ENCODE measurements around the gene GLCE. TPM values are rescaled to one million over a fixed set of nuclear protein-coding genes. Genes with fewer than 3 reads are reported as not detected.

Gene GLCE
- total and polyA plus RNA-seq, 9 of the 15 experiments (the other 6 are each of a cell fraction or from before 2014, with no cell fraction given), result 4.6 to 12.3 (median 10.6) TPM

- TF ChIP-seq ZNF277 (CRISPR knock-in tag; IDR thresholded peaks at IDR 0.05; ENCODE audit: borderline replicate concordance) (no peak), SOX6 (IDR thresholded peaks at IDR 0.05) (peak; percentile 53), CREB5 (CRISPR knock-in tag; IDR thresholded peaks at IDR 0.05) (no peak), SMARCE1 (IDR thresholded peaks at IDR 0.05) (peak; percentile 47; the same call in 1 of the 2 replicates), HDAC2 (IDR thresholded peaks at IDR 0.05) (peak; percentile 32; the same call in 1 of the 2 replicates), FOSL1 (tag; conservative IDR thresholded peaks at IDR 0.05) (peak; percentile 67), ZBTB17 (CRISPR knock-in tag; IDR thresholded peaks at IDR 0.05) (no peak), CTBP1 (IDR thresholded peaks at IDR 0.05; ENCODE audit: borderline replicate concordance) (peak; percentile 55), ZNF384 (IDR thresholded peaks at IDR 0.05; ENCODE audit: low read depth, low read length) (no peak), ZNF609 (CRISPR knock-in tag; IDR thresholded peaks at IDR 0.05; ENCODE audit: borderline replicate concordance) (no peak), ATF4 (CRISPR knock-in tag; IDR thresholded peaks at IDR 0.05) (peak; percentile 93), ARNT (IDR thresholded peaks at IDR 0.05) (peak in 1 of 2 experiments; percentile 67; a peak in 1 of 4 replicates), RCOR1 (IDR thresholded peaks at IDR 0.05; ENCODE audit: borderline replicate concordance in 1 of 2, low read depth in 2 of 2, low read length in 2 of 2) (peak in 1 of 2 experiments; percentile 76; a peak in 2 of 4 replicates), CXXC5 (CRISPR knock-in tag; IDR thresholded peaks at IDR 0.05) (peak; percentile 37; the same call in 1 of the 2 replicates), PBX2 (CRISPR knock-in tag; IDR thresholded peaks at IDR 0.05; ENCODE audit: low read depth) (no peak), PBX2 (tag; conservative IDR thresholded peaks at IDR 0.05; ENCODE audit: low read depth) (peak; percentile 77)
Observed at GRCh38 chr15:69164807-69165636, 4.6 kb downstream of the GLCE start (continued).
